Measurements from ENCODE around the gene C2CD3.

The C2CD3 gene

GRCh38 chr11:74106124-74106523, 64.7 kb downstream of the C2CD3 start:
- no peak overlapping the region for H3K9ac ChIP-seq (ENCODE audit: low read length)
- H2AFZ ChIP-seq (ENCODE audit: insufficient read depth, low read length, poor library complexity) = no peak overlapping the region
- H3K27me3 ChIP-seq (ENCODE audit: insufficient read depth, low read length) = no peaks in the 10 kb centered on the region
- no peak overlapping the region for H2BK120ac ChIP-seq (ENCODE audit: insufficient read depth, low read length, poor library complexity)
- no peak overlapping the region for H2BK5ac ChIP-seq (ENCODE audit: low read depth, low read length, poor library complexity)
- no CpG with 5 or more reads among the region's 1 CpG for WGBS (ENCODE audit: extremely low coverage, insufficient coverage, insufficient read length)
- no peak for DNase-seq
- H3K79me2 ChIP-seq (ENCODE audit: control insufficient read depth, insufficient read depth, low read length, poor library complexity) = no peaks in the 10 kb centered on the region
- no peak overlapping the region for H3K27ac ChIP-seq (ENCODE audit: low read depth, low read length)
- H3K9me3 ChIP-seq (ENCODE audit: insufficient read depth, low read depth, low read length) = no peaks in the 10 kb centered on the region
- no peak overlapping the region for H3K4me2 ChIP-seq (ENCODE audit: low read length)
- H4K12ac ChIP-seq (ENCODE audit: low read depth, low read length) = no peak overlapping the region
- no peak overlapping the region for H4K8ac ChIP-seq (ENCODE audit: low read depth, low read length)
- no peaks in the 10 kb centered on the region for H3K4me1 ChIP-seq (ENCODE audit: control insufficient read depth in 1 of 2, insufficient read depth in 2 of 2, low read length in 2 of 2)
- no peak overlapping the region for H2AK5ac ChIP-seq (ENCODE audit: low read length)
- H2BK12ac ChIP-seq (ENCODE audit: low read length) = no peak overlapping the region
- no peak overlapping the region for H3K14ac ChIP-seq (ENCODE audit: low read length)
- H3K4ac ChIP-seq (ENCODE audit: low read depth, low read length) = no peak overlapping the region
- H3K4me3 ChIP-seq (ENCODE audit: low read depth, low read length) = no peak overlapping the region
- H4K91ac ChIP-seq (ENCODE audit: low read depth, low read length) = no peak overlapping the region
- peaks cover 0 to 6% of the 10 kb centered on the region in 2 experiments for H3K36me3 ChIP-seq (ENCODE audit: control insufficient read depth in 1 of 2, insufficient read depth in 2 of 2, low read length in 2 of 2)
- H3K18ac ChIP-seq (ENCODE audit: low read length) = no peak overlapping the region
- no peaks in the 10 kb centered on the region for H3K79me1 ChIP-seq (ENCODE audit: low read length)
- no peak overlapping the region for H3K23ac ChIP-seq (ENCODE audit: low read length)

- no peak overlapping the region for H3K27ac ChIP-seq (ENCODE audit: low read depth, low read length)
- no peaks in the 10 kb centered on the region for H3K79me2 ChIP-seq (ENCODE audit: control insufficient read depth, insufficient read depth, low read length, poor library complexity)
- H2AK5ac ChIP-seq (ENCODE audit: low read length) = no peak overlapping the region
- no peak overlapping the region for H3K9ac ChIP-seq (ENCODE audit: low read length)
- no peaks in the 10 kb centered on the region for H3K4me1 ChIP-seq (ENCODE audit: control insufficient read depth in 1 of 2, insufficient read depth in 2 of 2, low read length in 2 of 2)
- H3K4me2 ChIP-seq (ENCODE audit: low read length) = no peak overlapping the region
- no peaks in the 10 kb centered on the region for H3K9me3 ChIP-seq (ENCODE audit: insufficient read depth, low read depth, low read length)
- no peak overlapping the region for H4K8ac ChIP-seq (ENCODE audit: low read depth, low read length)
- no peak overlapping the region for H4K91ac ChIP-seq (ENCODE audit: low read depth, low read length)
- H3K4me3 ChIP-seq (ENCODE audit: low read depth, low read length) = no peak overlapping the region
- peaks cover 0 to 7% of the 10 kb centered on the region in 2 experiments for H3K36me3 ChIP-seq (ENCODE audit: control insufficient read depth in 1 of 2, insufficient read depth in 2 of 2, low read length in 2 of 2)
- H3K27me3 ChIP-seq (ENCODE audit: insufficient read depth, low read length) = no peaks in the 10 kb centered on the region
- H2BK12ac ChIP-seq (ENCODE audit: low read length) = no peak overlapping the region
- no peak overlapping the region for H3K14ac ChIP-seq (ENCODE audit: low read length)
- H3K18ac ChIP-seq (ENCODE audit: low read length) = no peak overlapping the region
- H2BK5ac ChIP-seq (ENCODE audit: low read depth, low read length, poor library complexity) = no peak overlapping the region
- H2AFZ ChIP-seq (ENCODE audit: insufficient read depth, low read length, poor library complexity) = no peak overlapping the region
- H3K4ac ChIP-seq (ENCODE audit: low read depth, low read length) = no peak overlapping the region
- no peak overlapping the region for H3K23ac ChIP-seq (ENCODE audit: low read length)
- H3K79me1 ChIP-seq (ENCODE audit: low read length) = no peaks in the 10 kb centered on the region
- no peak overlapping the region for H4K12ac ChIP-seq (ENCODE audit: low read depth, low read length)
- H2BK120ac ChIP-seq (ENCODE audit: insufficient read depth, low read length, poor library complexity) = no peak overlapping the region
- DNase-seq = no peak
Measured at GRCh38 chr11:74102321-74102720, 68.5 kb downstream of the C2CD3 start.

GRCh38 chr11:74100735-74101134, 70.1 kb downstream of the C2CD3 start:
- H3K4me2 ChIP-seq (ENCODE audit: low read length) = no peak overlapping the region
- no peaks in the 10 kb centered on the region for H3K79me1 ChIP-seq (ENCODE audit: low read length)
- no peaks in the 10 kb centered on the region for H3K27me3 ChIP-seq (ENCODE audit: insufficient read depth, low read length)
- no peak for DNase-seq
- H2BK12ac ChIP-seq (ENCODE audit: low read length) = no peak overlapping the region
- H3K18ac ChIP-seq (ENCODE audit: low read length) = no peak overlapping the region
- no peaks in the 10 kb centered on the region for H3K79me2 ChIP-seq (ENCODE audit: control insufficient read depth, insufficient read depth, low read length, poor library complexity)
- H3K4me1 ChIP-seq (ENCODE audit: control insufficient read depth in 1 of 2, insufficient read depth in 2 of 2, low read length in 2 of 2) = no peaks in the 10 kb centered on the region
- no peak overlapping the region for H2BK5ac ChIP-seq (ENCODE audit: low read depth, low read length, poor library complexity)
- no peak overlapping the region for H4K12ac ChIP-seq (ENCODE audit: low read depth, low read length)
- no peak overlapping the region for H2AFZ ChIP-seq (ENCODE audit: insufficient read depth, low read length, poor library complexity)
- no peak overlapping the region for H2BK120ac ChIP-seq (ENCODE audit: insufficient read depth, low read length, poor library complexity)
- H3K9me3 ChIP-seq (ENCODE audit: insufficient read depth, low read depth, low read length) = no peaks in the 10 kb centered on the region
- H4K8ac ChIP-seq (ENCODE audit: low read depth, low read length) = no peak overlapping the region
- no peak overlapping the region for H4K91ac ChIP-seq (ENCODE audit: low read depth, low read length)
- no CpG with 5 or more reads among the region's 1 CpG for WGBS (ENCODE audit: extremely low coverage, insufficient coverage, insufficient read length)
- no peak overlapping the region for H2AK5ac ChIP-seq (ENCODE audit: low read length)
- no peak overlapping the region for H3K14ac ChIP-seq (ENCODE audit: low read length)
- no peak overlapping the region for H3K9ac ChIP-seq (ENCODE audit: low read length)
- no peak overlapping the region for H3K4me3 ChIP-seq (ENCODE audit: low read depth, low read length)
- no peak overlapping the region for H3K4ac ChIP-seq (ENCODE audit: low read depth, low read length)
- no peak overlapping the region for H3K23ac ChIP-seq (ENCODE audit: low read length)
- no peak overlapping the region for H3K27ac ChIP-seq (ENCODE audit: low read depth, low read length)
- peaks cover 2 to 7% of the 10 kb centered on the region in 2 experiments for H3K36me3 ChIP-seq (ENCODE audit: control insufficient read depth in 1 of 2, insufficient read depth in 2 of 2, low read length in 2 of 2)

GRCh38 chr11:74100231-74100630, 70.6 kb downstream of the C2CD3 start:
- peaks cover 2 to 7% of the 10 kb centered on the region in 2 experiments for H3K36me3 ChIP-seq (ENCODE audit: control insufficient read depth in 1 of 2, insufficient read depth in 2 of 2, low read length in 2 of 2)
- H3K23ac ChIP-seq (ENCODE audit: low read length) = no peak overlapping the region
- H2BK5ac ChIP-seq (ENCODE audit: low read depth, low read length, poor library complexity) = no peak overlapping the region
- H3K27ac ChIP-seq (ENCODE audit: low read depth, low read length) = no peak overlapping the region
- no peaks in the 10 kb centered on the region for H3K4me1 ChIP-seq (ENCODE audit: control insufficient read depth in 1 of 2, insufficient read depth in 2 of 2, low read length in 2 of 2)
- H4K8ac ChIP-seq (ENCODE audit: low read depth, low read length) = no peak overlapping the region
- H3K14ac ChIP-seq (ENCODE audit: low read length) = no peak overlapping the region
- H3K79me2 ChIP-seq (ENCODE audit: control insufficient read depth, insufficient read depth, low read length, poor library complexity) = no peaks in the 10 kb centered on the region
- H4K12ac ChIP-seq (ENCODE audit: low read depth, low read length) = no peak overlapping the region
- no peak overlapping the region for H3K4ac ChIP-seq (ENCODE audit: low read depth, low read length)
- no peaks in the 10 kb centered on the region for H3K27me3 ChIP-seq (ENCODE audit: insufficient read depth, low read length)
- no CpG with 5 or more reads among the region's 2 CpGs for WGBS (ENCODE audit: extremely low coverage, insufficient coverage, insufficient read length)
- no peak overlapping the region for H3K4me3 ChIP-seq (ENCODE audit: low read depth, low read length)
- no peaks in the 10 kb centered on the region for H3K9me3 ChIP-seq (ENCODE audit: insufficient read depth, low read depth, low read length)
- no peak overlapping the region for H2BK120ac ChIP-seq (ENCODE audit: insufficient read depth, low read length, poor library complexity)
- no peak overlapping the region for H3K4me2 ChIP-seq (ENCODE audit: low read length)
- no peak overlapping the region for H3K18ac ChIP-seq (ENCODE audit: low read length)
- no peak overlapping the region for H2AK5ac ChIP-seq (ENCODE audit: low read length)
- H4K91ac ChIP-seq (ENCODE audit: low read depth, low read length) = no peak overlapping the region
- H2BK12ac ChIP-seq (ENCODE audit: low read length) = no peak overlapping the region
- no peak overlapping the region for H2AFZ ChIP-seq (ENCODE audit: insufficient read depth, low read length, poor library complexity)
- H3K9ac ChIP-seq (ENCODE audit: low read length) = no peak overlapping the region
- DNase-seq = no peak
- no peaks in the 10 kb centered on the region for H3K79me1 ChIP-seq (ENCODE audit: low read length)

All from trophoblast cell (in vitro differentiated cells and primary cell).